HL-60 (cell line): ENCODE results near the gene MTMR11.
A peak's percentile ranks its signal among the peaks of the same experiment; 100 is the strongest.

Source experiments
- DNase-seq, 2 experiments: peaks; one replicate each; pipeline ENCODE4 v3.0.0-alpha.2; 2010 to 2020; ENCODE audit warnings: low read depth in 1 of 2, low spot score in 1 of 2
- H3K27ac ChIP-seq: fragments of 250-450 bp; sonication (Bioruptor Pico); replicated peaks from 2 replicates; pipeline ENCODE4 v1.5.1; 2020; ENCODE audit warnings: mild to moderate bottlenecking, moderate library complexity
- H3K27me3 ChIP-seq: fragments of 250-450 bp; sonication (Bioruptor Pico); 2 replicates; pipeline ENCODE4 v1.5.1; 2021; ENCODE audit warnings: mild to moderate bottlenecking, moderate library complexity; ENCODE audit not compliant: insufficient read depth, poor library complexity, severe bottlenecking
- H3K4me3 ChIP-seq: replicated peaks from 2 replicates; pipeline ENCODE4 v1.5.1; 2011; ENCODE audit warnings: mild to moderate bottlenecking, control low read depth, low read length; ENCODE audit not compliant: insufficient read depth
- GABPA ChIP-seq: IDR thresholded peaks from 2 replicates; pipeline ENCODE4 v1.6.1; 2012; ENCODE audit warnings: low read depth
- POLR2AphosphoS5 ChIP-seq: IDR thresholded peaks from 2 replicates; pipeline ENCODE4 v1.6.1; 2012; ENCODE audit warnings: low read depth
- SPI1 ChIP-seq: IDR thresholded peaks from 2 replicates; pipeline ENCODE4 v1.6.1; 2012; ENCODE audit warnings: low read depth, mild to moderate bottlenecking, borderline replicate concordance
- TF ChIP-seq, protein P1 (sequence below): IDR thresholded peaks from one replicate; pipeline ENCODE4 v1.5.1; 2011; ENCODE audit warnings: low read length, control low read depth, inconsistent platforms; ENCODE audit not compliant: insufficient read depth
- TF ChIP-seq, protein P2 (sequence below): IDR thresholded peaks from 2 replicates; pipeline ENCODE4 v1.6.1; 2012; ENCODE audit warnings: low read depth; ENCODE audit not compliant: insufficient replicate concordance

Gene MTMR11

DNA sequence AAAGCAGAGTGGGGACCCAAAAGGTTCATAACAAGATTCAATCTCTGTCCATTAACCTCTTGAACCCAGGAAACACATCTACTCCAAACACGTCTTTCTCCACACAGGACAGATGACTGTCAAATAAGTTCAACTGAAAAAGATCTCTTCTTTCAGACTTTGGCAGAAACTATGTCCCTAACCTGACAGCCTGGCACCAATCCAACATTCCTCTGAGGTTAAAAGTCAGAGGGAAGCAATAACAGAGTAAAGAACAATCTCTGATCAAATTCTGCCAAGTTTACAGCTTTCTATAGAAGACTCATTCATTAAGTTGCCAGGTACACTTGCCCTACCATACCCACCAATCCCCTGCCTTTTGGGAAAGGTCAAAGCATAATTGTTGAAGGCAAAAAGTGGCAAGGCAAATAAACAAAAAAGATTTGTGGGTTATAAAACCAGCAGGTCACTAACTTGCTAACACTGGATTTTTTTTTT, 41.9 kb upstream of the MTMR11 start:
- no peak for TF ChIP-seq POLR2AphosphoS5

DNA sequence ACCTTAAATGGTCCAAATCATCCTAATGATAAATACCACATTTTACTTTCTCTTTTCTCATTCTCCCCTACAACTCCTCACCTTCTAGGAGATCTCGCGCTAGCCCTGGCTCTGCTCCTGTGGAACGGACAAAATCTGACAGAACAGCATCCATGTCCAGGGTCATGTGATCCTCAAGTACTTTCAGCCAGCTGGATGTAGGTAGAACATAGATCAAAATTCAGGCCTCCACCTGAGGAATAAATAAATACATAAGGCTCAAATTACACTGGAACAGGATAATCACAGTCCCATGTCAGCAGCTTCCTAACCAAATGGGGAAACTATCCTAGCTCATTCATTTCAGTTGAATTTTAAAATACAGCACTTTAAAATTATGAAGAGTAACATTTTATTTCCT, 40.7 kb upstream of the MTMR11 start:
- no peak for DNase-seq
- no peak overlapping the region for H3K4me3 ChIP-seq
- H3K27me3 ChIP-seq, result no peaks in the 10 kb centered on the region
- TF ChIP-seq, protein P1, sequence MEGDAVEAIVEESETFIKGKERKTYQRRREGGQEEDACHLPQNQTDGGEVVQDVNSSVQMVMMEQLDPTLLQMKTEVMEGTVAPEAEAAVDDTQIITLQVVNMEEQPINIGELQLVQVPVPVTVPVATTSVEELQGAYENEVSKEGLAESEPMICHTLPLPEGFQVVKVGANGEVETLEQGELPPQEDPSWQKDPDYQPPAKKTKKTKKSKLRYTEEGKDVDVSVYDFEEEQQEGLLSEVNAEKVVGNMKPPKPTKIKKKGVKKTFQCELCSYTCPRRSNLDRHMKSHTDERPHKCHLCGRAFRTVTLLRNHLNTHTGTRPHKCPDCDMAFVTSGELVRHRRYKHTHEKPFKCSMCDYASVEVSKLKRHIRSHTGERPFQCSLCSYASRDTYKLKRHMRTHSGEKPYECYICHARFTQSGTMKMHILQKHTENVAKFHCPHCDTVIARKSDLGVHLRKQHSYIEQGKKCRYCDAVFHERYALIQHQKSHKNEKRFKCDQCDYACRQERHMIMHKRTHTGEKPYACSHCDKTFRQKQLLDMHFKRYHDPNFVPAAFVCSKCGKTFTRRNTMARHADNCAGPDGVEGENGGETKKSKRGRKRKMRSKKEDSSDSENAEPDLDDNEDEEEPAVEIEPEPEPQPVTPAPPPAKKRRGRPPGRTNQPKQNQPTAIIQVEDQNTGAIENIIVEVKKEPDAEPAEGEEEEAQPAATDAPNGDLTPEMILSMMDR, result no peak
- TF ChIP-seq GABPA (no peak), SPI1 (no peak), POLR2AphosphoS5 (no peak)
- TF ChIP-seq, protein P2, sequence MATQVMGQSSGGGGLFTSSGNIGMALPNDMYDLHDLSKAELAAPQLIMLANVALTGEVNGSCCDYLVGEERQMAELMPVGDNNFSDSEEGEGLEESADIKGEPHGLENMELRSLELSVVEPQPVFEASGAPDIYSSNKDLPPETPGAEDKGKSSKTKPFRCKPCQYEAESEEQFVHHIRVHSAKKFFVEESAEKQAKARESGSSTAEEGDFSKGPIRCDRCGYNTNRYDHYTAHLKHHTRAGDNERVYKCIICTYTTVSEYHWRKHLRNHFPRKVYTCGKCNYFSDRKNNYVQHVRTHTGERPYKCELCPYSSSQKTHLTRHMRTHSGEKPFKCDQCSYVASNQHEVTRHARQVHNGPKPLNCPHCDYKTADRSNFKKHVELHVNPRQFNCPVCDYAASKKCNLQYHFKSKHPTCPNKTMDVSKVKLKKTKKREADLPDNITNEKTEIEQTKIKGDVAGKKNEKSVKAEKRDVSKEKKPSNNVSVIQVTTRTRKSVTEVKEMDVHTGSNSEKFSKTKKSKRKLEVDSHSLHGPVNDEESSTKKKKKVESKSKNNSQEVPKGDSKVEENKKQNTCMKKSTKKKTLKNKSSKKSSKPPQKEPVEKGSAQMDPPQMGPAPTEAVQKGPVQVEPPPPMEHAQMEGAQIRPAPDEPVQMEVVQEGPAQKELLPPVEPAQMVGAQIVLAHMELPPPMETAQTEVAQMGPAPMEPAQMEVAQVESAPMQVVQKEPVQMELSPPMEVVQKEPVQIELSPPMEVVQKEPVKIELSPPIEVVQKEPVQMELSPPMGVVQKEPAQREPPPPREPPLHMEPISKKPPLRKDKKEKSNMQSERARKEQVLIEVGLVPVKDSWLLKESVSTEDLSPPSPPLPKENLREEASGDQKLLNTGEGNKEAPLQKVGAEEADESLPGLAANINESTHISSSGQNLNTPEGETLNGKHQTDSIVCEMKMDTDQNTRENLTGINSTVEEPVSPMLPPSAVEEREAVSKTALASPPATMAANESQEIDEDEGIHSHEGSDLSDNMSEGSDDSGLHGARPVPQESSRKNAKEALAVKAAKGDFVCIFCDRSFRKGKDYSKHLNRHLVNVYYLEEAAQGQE, result no peak
- H3K27ac ChIP-seq, result no peak overlapping the region

More for the DNA sequence above, 41.9 kb upstream of the MTMR11 start:
- Histone ChIP-seq H3K27me3 (no peaks in the 10 kb centered on the region), H3K27ac (no peak overlapping the region), H3K4me3 (no peak overlapping the region)
- no peak for DNase-seq

DNA sequence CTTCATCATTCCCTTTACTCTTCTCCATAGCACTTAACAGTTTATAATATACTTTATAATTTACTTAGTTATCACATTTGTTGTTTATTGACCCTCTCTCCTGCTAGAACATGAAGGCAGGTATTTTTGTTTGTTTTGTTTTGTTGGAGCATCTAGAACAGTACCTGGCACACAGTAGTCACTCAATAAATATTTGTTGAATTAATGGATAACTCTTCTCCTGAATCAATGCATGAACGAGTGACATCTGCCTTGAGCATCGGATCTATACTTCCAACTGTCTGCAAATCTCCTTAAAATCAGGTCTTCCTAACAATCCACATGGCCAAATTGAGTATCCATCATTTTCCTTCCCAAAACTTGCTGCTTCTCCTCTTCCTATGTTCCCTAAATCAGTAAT, 35.9 kb upstream of the MTMR11 start:
- DNase-seq, result no peak
- H3K4me3 ChIP-seq, result no peak overlapping the region
- no peaks in the 10 kb centered on the region for H3K27me3 ChIP-seq
- no peak overlapping the region for H3K27ac ChIP-seq
- TF ChIP-seq, protein P1, result no peak
- no peak for TF ChIP-seq POLR2AphosphoS5
- no peak for TF ChIP-seq SPI1
- TF ChIP-seq GABPA, result no peak
- TF ChIP-seq, protein P2, result no peak

DNA sequence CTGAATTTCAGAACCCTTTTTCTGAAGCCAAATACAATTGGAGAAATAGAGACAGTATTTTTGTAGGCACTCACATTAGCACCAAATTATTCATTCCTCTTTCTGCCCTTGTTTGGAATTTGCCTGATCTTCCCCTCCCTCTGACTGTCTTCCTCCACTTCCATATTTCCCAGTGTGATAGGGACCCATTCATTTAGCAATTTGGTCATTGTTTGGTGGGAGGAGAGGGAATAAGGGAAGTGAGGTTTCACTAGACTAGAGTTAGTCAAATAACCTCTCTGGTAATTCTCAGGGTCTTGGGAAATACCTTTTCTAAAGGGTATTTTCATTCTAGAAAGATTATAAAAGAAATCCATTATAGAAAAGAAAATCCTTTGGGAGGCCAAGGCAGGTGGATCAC, 31.0 kb upstream of the MTMR11 start:
- Histone ChIP-seq H3K27ac (no peak overlapping the region), H3K27me3 (no peaks in the 10 kb centered on the region), H3K4me3 (no peak overlapping the region)
- no peak for DNase-seq
- TF ChIP-seq POLR2AphosphoS5, result no peak
- no peak for TF ChIP-seq GABPA
- peak; percentile 11; the same call in 1 of the 2 replicates for TF ChIP-seq SPI1

DNA sequence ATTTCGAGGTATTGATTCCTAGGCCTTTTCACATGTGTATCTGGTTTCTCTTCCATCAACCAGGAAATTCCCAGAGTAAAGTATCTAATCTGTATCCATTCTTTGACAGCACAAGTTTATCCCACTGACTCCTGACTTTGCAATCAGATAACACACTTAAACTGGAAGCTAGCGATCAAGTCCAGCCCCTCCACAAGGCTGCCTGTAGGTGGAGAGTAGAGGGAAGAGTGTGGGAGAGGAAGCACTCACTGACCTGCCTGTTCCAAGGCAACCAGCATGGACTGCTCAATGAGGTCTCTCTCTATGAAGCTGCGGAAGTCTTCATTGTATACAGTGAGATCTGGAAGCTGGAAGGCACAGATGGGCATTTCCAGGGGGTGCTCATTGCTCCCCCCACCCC, 30.4 kb upstream of the MTMR11 start:
- no peak for DNase-seq
- TF ChIP-seq, protein P2, result no peak
- no peak for TF ChIP-seq GABPA
- TF ChIP-seq POLR2AphosphoS5, result no peak
- TF ChIP-seq SPI1, result no peak
- TF ChIP-seq, protein P1, result no peak
- no peaks in the 10 kb centered on the region for H3K27me3 ChIP-seq
- no peak overlapping the region for H3K27ac ChIP-seq
- H3K4me3 ChIP-seq, result no peak overlapping the region
